Sigmoid colon (tissue), 7 donors: ENCODE results near the gene PLSCR3. TPM values are rescaled to one million over a fixed set of nuclear protein-coding genes. Genes with fewer than 3 reads are reported as not detected.

Source experiments
- DNase-seq: peaks from one replicate; pipeline ENCODE4 v3.0.0-alpha.2; 2019
- H3K27ac ChIP-seq, 4 donors: fragments of 200-600 bp; sonication (generic); one replicate each; pipeline ENCODE4 v1.5.1; 2016 to 2019; ENCODE audit warnings: mild to moderate bottlenecking in 1 of 4
- H3K27me3 ChIP-seq, 3 donors: fragments of 200-600 bp; sonication (generic); one replicate each; pipeline ENCODE4 v1.5.1; 2019; ENCODE audit warnings: mild to moderate bottlenecking in 1 of 3
- H3K36me3 ChIP-seq, 4 donors: fragments of 200-600 bp; sonication (generic); one replicate each; pipeline ENCODE4 v1.5.1; 2016 to 2019
- H3K4me1 ChIP-seq, 4 donors: fragments of 200-600 bp; sonication (generic); one replicate each; pipeline ENCODE4 v1.5.1; 2017 to 2019
- H3K4me3 ChIP-seq, 4 donors: fragments of 200-600 bp; sonication (generic); one replicate each; pipeline ENCODE4 v1.5.1; 2017 to 2019; ENCODE audit warnings: mild to moderate bottlenecking in 2 of 4, moderate library complexity in 1 of 4
- H3K9me3 ChIP-seq, 4 donors: fragments of 200-600 bp in 3 of 4; sonication (generic) in 3 of 4; one replicate each; pipeline versions ENCODE4 v1.5.1 to v1.6.1; 2013 to 2019
- CTCF ChIP-seq, 4 experiments: fragments of 450-650 bp in 3 of 4; fragments of 200-600 bp in 1 of 4; IDR thresholded peaks; one replicate each; pipeline ENCODE4 v1.5.1; 2016 to 2019; ENCODE audit warnings: antibody characterized with exemption in 4 of 4, mild to moderate bottlenecking in 3 of 4, moderate library complexity in 2 of 4
- EP300 ChIP-seq, 4 donors: sonication (generic); formaldehyde crosslinking; IDR thresholded peaks; one replicate each; pipeline ENCODE4 v1.6.1; 2017; ENCODE audit warnings: antibody characterized with exemption in 4 of 4
- POLR2A ChIP-seq, 2 donors: fragments of 450-650 bp; IDR thresholded peaks; one replicate each; pipeline ENCODE4 v1.6.1; 2016; ENCODE audit warnings: antibody characterized with exemption in 2 of 2, mild to moderate bottlenecking in 2 of 2, moderate library complexity in 2 of 2
- POLR2AphosphoS5 ChIP-seq, 4 donors: sonication (generic); formaldehyde crosslinking; IDR thresholded peaks; one replicate each; pipeline ENCODE4 v1.6.1; 2017; ENCODE audit warnings: antibody characterized with exemption in 4 of 4
- WGBS, 2 donors: extraction: QIAGEN DNeasy Blood & Tissue Kit; methylation state at CpG; one replicate each; pipeline ENCODE4 v1.1.7; 2013; 5-methylcytosine and 5-hydroxymethylcytosine counted together
- intact Hi-C: fragments of 100-400 bp; cut with DNase I; formaldehyde crosslinking; loops from one replicate; pipeline ENCODE4 v1.15.1; 2023
- polyA plus RNA-seq, 3 donors: library from polyadenylated mRNA; stranded (reverse); fragments of 200-250 nt; gene quantifications; one replicate each; pipeline ENCODE4 v1.2.3, GENCODE V29; 2013
- total RNA-seq, 4 donors: library from RNA; depleted of rRNA; stranded (reverse); fragments of >200 nt; gene quantifications; one replicate each; pipeline ENCODE4 v1.1.0, GENCODE V29; 2016
- donor health status: healthy with polysubstance abuse.
- donor health status: Bipolar disorder and iron deficiency.
- donor health status: healthy.

Gene PLSCR3
- total RNA-seq: 10 to 100 TPM; 10.4 to 18.3 (median 14.2) TPM
- polyA plus RNA-seq: 10 to 100 TPM; 11.6 to 27.2 (median 18.0) TPM

DNA sequence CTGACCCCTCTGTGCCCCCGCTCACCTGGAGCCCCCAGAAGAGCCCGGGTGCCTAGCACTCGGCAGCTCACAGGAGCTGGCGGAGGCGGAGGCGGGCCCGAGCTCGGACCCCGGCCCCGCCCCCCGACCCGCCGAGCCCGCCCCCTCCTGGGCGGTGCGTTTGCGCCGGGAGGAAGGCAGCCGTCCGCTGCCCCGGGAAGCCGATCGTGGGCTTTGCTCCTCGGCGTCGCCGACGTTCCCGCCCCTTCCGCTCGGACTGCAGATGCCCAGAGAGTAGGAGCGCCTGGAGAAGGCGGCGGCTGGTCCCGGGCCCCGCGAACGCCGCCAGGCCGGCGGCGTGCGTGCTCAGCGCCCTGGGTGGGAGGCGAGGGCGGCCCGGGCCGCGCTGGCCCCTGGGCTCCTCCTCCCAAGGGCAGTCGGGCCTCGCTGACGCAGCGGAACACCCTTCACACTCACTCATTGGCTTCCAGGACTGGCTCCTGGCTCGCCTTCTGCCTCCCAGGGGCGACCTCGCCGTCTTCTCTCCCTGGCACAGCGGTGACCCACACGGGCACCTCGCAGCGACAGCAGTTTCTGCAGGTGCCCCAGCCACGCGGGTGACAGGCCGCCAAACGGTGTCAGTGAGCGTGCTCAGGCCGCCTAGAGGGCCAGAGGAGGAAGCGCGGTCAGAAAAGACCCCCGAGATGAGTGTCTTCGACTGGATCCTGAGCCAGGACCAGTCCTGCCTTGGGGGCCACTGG lies at the start of gene PLSCR3:
PLSCR3 (minus strand) TSS at position 74 of the 740 bp plus-strand sequence. CDS start 415 bp downstream, outside the sequence.
- WGBS, 2 donors: 0 to 1% methylated on average over 71 of the region's 71 CpGs
- DNase-seq: peak; percentile 93
- peak within 1 kb of the TSS; percentile 89 to 93 (median 90) for H3K27ac ChIP-seq

DNA sequence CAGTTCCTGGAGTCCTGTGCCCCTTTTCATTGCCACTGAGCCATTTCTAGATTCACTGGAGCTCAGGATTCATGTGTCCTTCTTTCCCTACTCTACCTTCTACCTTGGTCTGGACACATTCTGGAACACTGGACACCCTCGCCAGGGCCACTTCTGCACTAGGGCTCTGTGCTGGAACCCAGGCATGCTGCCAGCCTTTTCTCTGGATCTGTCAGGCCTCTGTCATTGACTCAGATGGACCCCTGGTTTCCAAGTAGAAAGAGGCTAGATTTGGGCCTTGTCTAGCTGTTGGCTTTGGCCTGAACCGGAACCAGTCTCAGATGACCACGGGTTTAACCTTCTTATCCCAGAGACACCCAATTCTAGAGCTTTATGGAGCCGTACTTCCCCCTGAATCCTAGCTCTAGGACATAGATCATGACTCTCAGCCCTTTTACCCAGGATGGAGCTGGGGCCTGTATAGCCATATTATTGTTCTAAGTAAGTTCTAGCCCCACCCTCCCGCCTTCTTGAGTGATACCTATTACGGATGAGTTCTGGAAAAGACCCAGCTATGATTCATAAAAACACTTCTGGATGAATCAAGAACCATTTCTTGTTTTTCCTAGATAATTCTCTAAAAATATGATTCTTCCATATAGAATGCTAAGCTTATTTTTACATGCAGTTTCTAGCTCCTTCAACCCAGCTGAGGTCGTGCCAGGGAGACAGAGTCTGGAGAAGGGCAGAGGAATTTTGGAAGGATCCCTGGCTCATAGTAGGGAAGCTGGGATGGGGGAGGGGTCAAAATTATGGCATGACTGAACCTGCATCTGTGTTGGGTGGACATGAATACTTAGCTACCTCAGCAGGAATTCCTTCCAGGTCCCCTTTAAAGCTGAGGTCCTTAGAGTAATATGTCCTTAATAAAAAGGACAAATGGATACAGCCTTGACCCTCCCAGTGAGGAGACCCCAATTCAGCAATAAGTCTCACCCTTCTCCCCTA lies 49.5 kb upstream of the PLSCR3 start:
- 79 to 86% methylated on average over 7 of the region's 7 CpGs for WGBS, 2 donors
- peaks cover 34 to 81% (median 63%) of the 10 kb centered on the region in 3 donors for H3K27me3 ChIP-seq
- intact Hi-C loops: no loop called here

More for the DNA sequence above, at the start of gene PLSCR3:
- H3K27me3 ChIP-seq: no peaks in the 10 kb centered on the region
- peaks cover 0 to 22% (median 5%) of the 10 kb centered on the region in 4 donors for H3K36me3 ChIP-seq
- peaks cover 0 to 25% (median 19%) of the 10 kb centered on the region in 4 donors for H3K4me1 ChIP-seq
- no peaks in the 10 kb centered on the region for H3K9me3 ChIP-seq
- peak within 1 kb of the TSS; percentile 68 to 79 (median 70) for H3K4me3 ChIP-seq
- intact Hi-C loops: loop anchor here (2.0 kb wide), 1 partner anchor 38 kb away; no protein-coding TSS in a partner anchor
- TF ChIP-seq EP300 (IDR thresholded peaks at IDR 0.05): no peak
- peak in 3 of 4 experiments; percentile 10 to 56 (median 51) for TF ChIP-seq CTCF (IDR thresholded peaks at IDR 0.05)
- TF ChIP-seq POLR2A (IDR thresholded peaks at IDR 0.05): peak in 1 of 2 donors; percentile 61
- peak; percentile 95 to 98 (median 96) for TF ChIP-seq POLR2AphosphoS5 (IDR thresholded peaks at IDR 0.05)

DNA sequence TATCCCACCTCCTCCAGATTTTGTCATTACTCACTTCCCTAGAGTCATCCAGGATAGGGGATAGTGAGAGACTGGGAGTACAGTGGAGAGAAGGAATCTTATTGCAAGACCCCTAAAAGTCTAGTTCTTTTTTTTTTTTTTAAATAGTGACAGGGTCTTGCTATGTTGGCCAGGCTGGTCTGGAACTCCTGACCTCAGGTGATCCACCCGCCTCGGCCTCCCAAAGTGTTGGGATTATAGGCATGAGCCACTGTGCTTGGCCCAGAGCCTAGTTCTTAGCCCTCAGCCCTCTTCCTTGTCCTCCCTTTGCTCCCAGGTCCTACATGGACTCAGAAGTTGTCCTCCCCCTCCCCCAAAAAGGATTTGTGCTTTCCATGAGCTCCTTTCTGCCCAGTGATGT lies 47.8 kb upstream of the PLSCR3 start:
- intact Hi-C loops: no loop called here
- Histone ChIP-seq H3K36me3 (no peaks in the 10 kb centered on the region), H3K4me1 (peaks cover 0 to 58% (median 43%) of the 10 kb centered on the region in 4 donors), H3K27me3 (peaks cover 42 to 81% (median 74%) of the 10 kb centered on the region in 3 donors), H3K9me3 (no peaks in the 10 kb centered on the region), H3K4me3 (no peak overlapping the region), H3K27ac (no peak overlapping the region)
- 72 to 91% methylated on average over 2 of the region's 2 CpGs for WGBS, 2 donors
- no peak for TF ChIP-seq EP300 (IDR thresholded peaks at IDR 0.05)
- no peak for TF ChIP-seq POLR2AphosphoS5 (IDR thresholded peaks at IDR 0.05)
- TF ChIP-seq CTCF (IDR thresholded peaks at IDR 0.05): no peak
- no peak for TF ChIP-seq POLR2A (IDR thresholded peaks at IDR 0.05)
- no peak for DNase-seq

More for the DNA sequence above, 49.5 kb upstream of the PLSCR3 start:
- H3K27ac ChIP-seq: no peak overlapping the region
- DNase-seq: no peak
- H3K4me3 ChIP-seq: no peak overlapping the region
- H3K36me3 ChIP-seq: no peaks in the 10 kb centered on the region
- TF ChIP-seq CTCF (IDR thresholded peaks at IDR 0.05) (no peak), POLR2A (IDR thresholded peaks at IDR 0.05) (no peak), EP300 (IDR thresholded peaks at IDR 0.05) (no peak), POLR2AphosphoS5 (IDR thresholded peaks at IDR 0.05) (no peak)
- no peaks in the 10 kb centered on the region for H3K9me3 ChIP-seq
- H3K4me1 ChIP-seq: peaks cover 0 to 42% (median 30%) of the 10 kb centered on the region in 4 donors

DNA sequence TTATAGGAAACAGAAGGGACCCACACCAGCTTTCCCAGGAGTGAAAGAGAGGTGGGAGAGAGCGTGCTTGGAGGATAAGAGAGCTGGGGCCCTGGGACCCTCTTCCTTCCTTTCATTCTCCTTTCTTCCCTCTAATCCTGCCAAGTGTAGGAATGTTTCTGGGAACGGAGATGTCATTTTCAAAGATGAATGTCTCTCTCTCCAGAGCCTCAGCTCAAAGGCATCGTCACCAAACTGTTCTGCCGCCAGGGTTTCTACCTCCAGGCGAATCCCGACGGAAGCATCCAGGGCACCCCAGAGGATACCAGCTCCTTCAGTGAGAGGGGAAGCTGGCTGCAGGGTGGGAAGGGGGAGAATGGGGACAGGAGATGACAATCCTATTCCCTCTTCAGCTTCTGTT lies 46.9 kb upstream of the PLSCR3 start:
- H3K36me3 ChIP-seq: no peaks in the 10 kb centered on the region
- WGBS, 2 donors: 73 to 81% methylated on average over 7 of the region's 7 CpGs
- DNase-seq: no peak
- H3K4me1 ChIP-seq: peaks cover 0 to 61% (median 49%) of the 10 kb centered on the region in 4 donors
- H3K27ac ChIP-seq: no peak overlapping the region
- intact Hi-C loops: no loop called here
- no peak for TF ChIP-seq CTCF (IDR thresholded peaks at IDR 0.05)
- TF ChIP-seq POLR2AphosphoS5 (IDR thresholded peaks at IDR 0.05): no peak
- TF ChIP-seq EP300 (IDR thresholded peaks at IDR 0.05): no peak
- no peak for TF ChIP-seq POLR2A (IDR thresholded peaks at IDR 0.05)
- no peaks in the 10 kb centered on the region for H3K9me3 ChIP-seq
- no peak overlapping the region for H3K4me3 ChIP-seq
- H3K27me3 ChIP-seq: peaks cover 45 to 79% (median 67%) of the 10 kb centered on the region in 3 donors
